GM23248 (cell line): ENCODE data around the gene SLC17A1. TPM values are rescaled to one million over a fixed set of nuclear protein-coding genes. Genes with fewer than 3 reads are reported as not detected.

Experiments used
- DNase-seq: peaks from one replicate; pipeline ENCODE4 v3.0.0-alpha.2; 2015
- H2AFZ ChIP-seq: fragments of 200-600 bp; sonication (generic); 2 replicates; pipeline ENCODE4 v1.6.1; 2016; ENCODE audit warnings: antibody characterized with exemption
- H3F3A ChIP-seq: fragments of 200-600 bp; sonication (generic); 2 replicates; pipeline ENCODE4 v1.6.1; 2016; ENCODE audit warnings: mild to moderate bottlenecking, antibody characterized with exemption, mixed run types; ENCODE audit not compliant: insufficient read depth
- H3K27ac ChIP-seq: fragments of 200-600 bp; sonication (generic); 2 replicates; pipeline ENCODE4 v1.5.1; 2016; ENCODE audit warnings: mild to moderate bottlenecking
- H3K27me3 ChIP-seq: fragments of 200-600 bp; sonication (generic); replicated peaks from 2 replicates; pipeline ENCODE4 v1.6.1; 2016; ENCODE audit warnings: mild to moderate bottlenecking; ENCODE audit not compliant: insufficient read depth
- H3K36me3 ChIP-seq: fragments of 200-600 bp; sonication (generic); 2 replicates; pipeline ENCODE4 v1.6.1; 2016; ENCODE audit warnings: low read depth, mild to moderate bottlenecking
- H3K4me1 ChIP-seq: fragments of 200-600 bp; sonication (generic); 2 replicates; pipeline ENCODE4 v1.6.1; 2016; ENCODE audit warnings: mild to moderate bottlenecking; ENCODE audit not compliant: insufficient read depth
- H3K4me2 ChIP-seq: fragments of 200-600 bp; sonication (generic); one replicate; pipeline ENCODE4 v1.6.1; 2016; ENCODE audit warnings: mild to moderate bottlenecking; ENCODE audit not compliant: unreplicated experiment
- H3K4me3 ChIP-seq: fragments of 200-600 bp; sonication (generic); 2 replicates; pipeline ENCODE4 v1.5.1; 2016; ENCODE audit warnings: mild to moderate bottlenecking
- H3K79me2 ChIP-seq: fragments of 200-600 bp; sonication (generic); 2 replicates; pipeline ENCODE4 v1.6.1; 2016; ENCODE audit warnings: mild to moderate bottlenecking; ENCODE audit not compliant: insufficient read depth
- H3K9ac ChIP-seq: fragments of 200-600 bp; sonication (generic); 2 replicates; pipeline ENCODE4 v1.6.1; 2016; ENCODE audit warnings: mild to moderate bottlenecking
- H3K9me2 ChIP-seq: fragments of 200-600 bp; sonication (generic); 2 replicates; pipeline ENCODE4 v1.6.1; 2016; ENCODE audit warnings: mixed run types, mild to moderate bottlenecking, moderate library complexity; ENCODE audit not compliant: insufficient read depth
- H3K9me3 ChIP-seq: fragments of 200-600 bp; sonication (generic); one replicate; pipeline ENCODE4 v1.6.1; 2017; ENCODE audit warnings: low read depth
- H4K20me1 ChIP-seq: fragments of 200-600 bp; sonication (generic); 2 replicates; pipeline ENCODE4 v1.6.0; 2016; ENCODE audit not compliant: insufficient read depth
- EZH2 ChIP-seq: fragments of 200-600 bp; sonication (generic); IDR thresholded peaks from 2 replicates; pipeline ENCODE4 v1.6.1; 2018; ENCODE audit warnings: antibody characterized with exemption, mild to moderate bottlenecking; ENCODE audit not compliant: insufficient read depth, poor library complexity, severe bottlenecking
- EZH2phosphoT487 ChIP-seq: fragments of 200-600 bp; sonication (generic); IDR thresholded peaks from 2 replicates; pipeline ENCODE4 v1.6.1; 2018; ENCODE audit warnings: antibody characterized with exemption, moderate library complexity, mild to moderate bottlenecking, low read depth; ENCODE audit not compliant: insufficient read depth
- whole genome bisulfite sequencing, 2 experiments: methylation state at CpG; one replicate each; pipeline ENCODE4 v1.1.6; 2015 to 2017; ENCODE audit warnings: low lambda C conversion rate in 2 of 2, low coverage in 1 of 2; ENCODE audit errors: missing lambda C conversion rate in 2 of 2; 5-methylcytosine and 5-hydroxymethylcytosine counted together
- in situ Hi-C: fragments of 300-500 bp; cut with MboI; formaldehyde crosslinking; loops from 2 replicates; pipeline ENCODE4 v1.15.0; 2020
- polyA plus RNA-seq: library from polyadenylated mRNA; unstranded; fragments of >200 nt; fragmentation: Nextera tagmentation; extraction: Ambion mirVana; gene quantifications from 2 replicates; pipeline ENCODE4 v1.2.1, GENCODE V29; 2016
- total RNA-seq: library from RNA; depleted of rRNA; stranded (reverse); fragments of >200 nt; shearing (Covaris generic); gene quantifications from 2 replicates; pipeline ENCODE4 v1.2.3, GENCODE V29; 2014

SLC17A1 gene
- total and polyA plus RNA-seq, 2 experiments from 2014 or later, result not detected

DNA sequence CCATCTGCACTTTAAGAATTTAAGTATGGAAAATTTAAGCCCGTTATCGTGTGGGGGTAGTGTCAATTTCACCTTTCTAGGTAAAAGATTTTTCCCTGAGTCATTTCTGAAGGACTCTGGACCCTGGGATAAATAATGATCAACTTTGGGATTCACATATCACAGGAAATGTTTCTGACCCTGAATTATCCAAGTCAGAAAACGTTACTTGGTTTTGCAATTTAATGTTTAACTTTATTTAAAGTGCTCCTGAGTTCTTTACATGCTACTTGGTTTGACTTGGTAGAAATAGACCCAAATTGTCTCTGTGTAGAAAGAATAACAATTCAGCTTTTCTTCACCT is 43.7 kb upstream of the SLC17A1 start:
- H3K27me3 ChIP-seq, result no peaks in the 10 kb centered on the region; the same call in 1 of the 2 replicates
- H3K4me3 ChIP-seq, result no peak overlapping the region
- DNase-seq, result no peak
- in situ Hi-C loops, result no loop called here
- H4K20me1 ChIP-seq, result no peaks in the 10 kb centered on the region
- H3K27ac ChIP-seq, result no peak overlapping the region
- H3K9me3 ChIP-seq, result no peaks in the 10 kb centered on the region
- H3K36me3 ChIP-seq, result no peaks in the 10 kb centered on the region
- no peak overlapping the region for H3K9ac ChIP-seq
- TF ChIP-seq EZH2, result no peak
- no peaks in the 10 kb centered on the region for H3K79me2 ChIP-seq
- no peak overlapping the region for H3K4me2 ChIP-seq
- H3K9me2 ChIP-seq, result no peaks in the 10 kb centered on the region
- H3F3A ChIP-seq, result no peaks in the 10 kb centered on the region
- no peak overlapping the region for H2AFZ ChIP-seq
- H3K4me1 ChIP-seq, result no peaks in the 10 kb centered on the region
- WGBS, 2 experiments, result 49 to 60% methylated on average over 3 of the region's 3 CpGs

DNA sequence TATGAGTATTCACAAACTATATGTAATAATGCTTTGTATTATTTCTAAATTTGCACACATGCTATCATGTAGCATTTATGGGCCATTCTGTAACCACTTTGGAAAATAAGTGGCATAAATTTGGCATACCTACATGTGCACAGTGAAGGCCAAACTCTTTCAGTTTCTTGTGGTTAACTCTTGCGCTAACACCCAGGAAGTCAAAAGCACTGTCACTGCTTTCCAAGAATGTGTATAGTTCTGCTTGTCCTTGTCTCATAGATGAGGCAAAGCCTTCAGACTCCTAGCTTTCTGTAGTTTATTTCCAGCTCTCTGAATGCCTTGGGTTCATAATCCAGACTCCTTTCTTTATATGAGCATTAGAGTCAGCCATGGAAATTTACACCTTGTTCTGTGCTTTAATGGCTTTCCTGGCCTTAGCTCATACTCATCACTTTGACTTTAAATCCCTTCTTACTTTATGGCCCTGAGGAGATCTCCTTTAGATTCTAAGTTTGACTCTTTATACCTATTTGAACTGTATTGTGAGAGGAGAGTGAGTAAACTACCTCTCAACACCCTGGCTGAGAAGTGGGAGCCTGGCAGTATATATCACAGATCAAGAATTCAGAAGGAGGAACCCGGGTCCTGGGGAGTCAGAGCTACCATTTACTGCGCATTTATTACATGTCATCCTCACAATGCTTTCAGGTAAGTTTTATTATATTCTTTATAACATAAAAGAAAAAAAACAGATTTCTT is 43.1 kb upstream of the SLC17A1 start:
- Histone ChIP-seq H3K4me1 (no peaks in the 10 kb centered on the region), H3K27me3 (no peaks in the 10 kb centered on the region; the same call in 1 of the 2 replicates), H3K9me2 (no peaks in the 10 kb centered on the region), H3K9me3 (no peaks in the 10 kb centered on the region), H3K36me3 (no peaks in the 10 kb centered on the region), H3K4me2 (no peak overlapping the region), H3K27ac (no peak overlapping the region), H4K20me1 (no peaks in the 10 kb centered on the region), H3K9ac (no peak overlapping the region), H3K79me2 (no peaks in the 10 kb centered on the region), H3F3A (no peaks in the 10 kb centered on the region), H2AFZ (no peak overlapping the region), H3K4me3 (no peak overlapping the region)
- 55 to 58% methylated on average over 3 of the region's 3 CpGs for WGBS, 2 experiments
- TF ChIP-seq EZH2 (no peak), EZH2phosphoT487 (no peak)
- in situ Hi-C loops, result no loop called here
- no peak for DNase-seq

DNA sequence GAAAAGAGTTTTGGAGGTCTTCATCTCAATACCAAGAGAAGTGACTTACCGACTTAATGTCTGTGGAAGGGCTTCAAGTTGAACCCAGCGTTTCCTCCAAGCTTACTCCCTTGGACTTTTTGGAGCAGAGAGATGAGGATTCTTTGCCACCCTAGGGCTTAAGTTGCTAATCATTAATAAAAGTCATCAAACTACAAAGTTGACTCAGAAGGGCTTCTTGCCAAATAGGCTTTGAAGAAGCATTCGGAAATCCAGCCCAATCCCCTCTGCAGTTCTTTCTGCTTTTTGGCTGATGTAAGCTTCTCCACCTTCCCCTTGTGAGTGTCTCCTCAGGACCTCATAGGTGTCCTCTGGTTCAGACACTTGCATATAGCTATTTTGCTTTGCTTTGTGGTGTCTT is 42.3 kb upstream of the SLC17A1 start, which contains the start of gene SLC17A3:
SLC17A3 (minus strand) TSS at position 126 of the 400 bp plus-strand sequence. CDS start 5,856 bp downstream, outside the sequence.
- Histone ChIP-seq H3K9me2 (no peaks in the 10 kb centered on the region), H3K4me3 (no peak within 1 kb of the TSS)

DNA sequence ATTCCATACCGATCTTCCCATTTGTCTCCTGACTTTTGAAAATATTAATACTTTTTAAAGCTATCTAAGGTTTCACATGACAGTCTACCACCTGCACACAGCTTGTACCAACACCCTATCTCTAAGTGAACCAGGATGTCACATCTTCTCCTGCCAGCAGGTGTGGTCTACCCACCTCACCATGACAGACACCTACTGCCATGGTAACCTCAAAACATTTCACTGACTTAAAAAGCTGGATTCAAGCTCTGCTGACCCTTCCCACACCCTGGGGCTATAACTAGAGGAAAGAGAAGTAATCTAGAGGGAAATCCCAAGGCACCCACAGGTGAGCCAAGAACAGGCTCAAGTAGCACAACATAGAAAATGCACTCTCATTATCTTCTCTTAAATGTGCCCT is 41.0 kb upstream of the SLC17A1 start:
- H3K4me3 ChIP-seq, result no peak overlapping the region
- no peaks in the 10 kb centered on the region for H3K79me2 ChIP-seq
- no peaks in the 10 kb centered on the region for H3K9me2 ChIP-seq
- no peaks in the 10 kb centered on the region for H3K36me3 ChIP-seq
- H4K20me1 ChIP-seq, result no peaks in the 10 kb centered on the region
- in situ Hi-C loops, result no loop called here
- H3K9ac ChIP-seq, result no peak overlapping the region
- H3K9me3 ChIP-seq, result no peaks in the 10 kb centered on the region
- no peak overlapping the region for H2AFZ ChIP-seq
- TF ChIP-seq EZH2phosphoT487 (no peak), EZH2 (no peak)
- H3F3A ChIP-seq, result no peaks in the 10 kb centered on the region
- no peak overlapping the region for H3K27ac ChIP-seq
- DNase-seq, result no peak
- no peaks in the 10 kb centered on the region; the same call in 1 of the 2 replicates for H3K27me3 ChIP-seq
- H3K4me1 ChIP-seq, result no peaks in the 10 kb centered on the region
- WGBS, 2 experiments, result 82 to 94% methylated on average over 1 of the region's 1 CpG
- H3K4me2 ChIP-seq, result no peak overlapping the region

More for the DNA sequence above, 42.3 kb upstream of the SLC17A1 start, which contains the start of gene SLC17A3:
- Histone ChIP-seq H3K4me1 (no peaks in the 10 kb centered on the region), H3K9ac (no peak within 1 kb of the TSS), H3F3A (no peaks in the 10 kb centered on the region), H2AFZ (no peak within 1 kb of the TSS), H3K27me3 (no peaks in the 10 kb centered on the region; the same call in 1 of the 2 replicates), H3K4me2 (no peak within 1 kb of the TSS), H3K36me3 (no peaks in the 10 kb centered on the region), H3K9me3 (no peaks in the 10 kb centered on the region), H4K20me1 (no peaks in the 10 kb centered on the region), H3K27ac (no peak within 1 kb of the TSS), H3K79me2 (no peaks in the 10 kb centered on the region)
- no peak for DNase-seq
- no peak for TF ChIP-seq EZH2phosphoT487
- TF ChIP-seq EZH2, result no peak
- 40 to 52% methylated on average over 3 of the region's 3 CpGs for WGBS, 2 experiments
- in situ Hi-C loops, result no loop called here

DNA sequence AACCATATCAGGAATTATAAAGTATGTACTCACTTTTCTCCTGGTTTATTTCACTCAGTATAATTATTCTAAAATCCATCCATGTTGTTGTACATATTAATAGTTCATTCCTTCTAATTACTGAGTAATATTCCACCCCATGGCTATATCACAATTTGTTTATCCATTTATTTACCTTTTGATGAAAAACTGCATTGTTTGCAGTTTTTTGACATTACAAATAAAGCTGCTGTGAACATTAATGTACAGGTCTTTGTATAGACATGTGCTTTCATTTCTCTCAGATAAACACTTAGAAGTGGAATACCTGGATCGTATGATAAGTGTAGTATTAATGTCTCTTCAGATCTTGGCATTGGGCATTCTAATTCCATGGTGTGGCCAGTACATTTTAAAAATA is 38.0 kb upstream of the SLC17A1 start:
- DNase-seq, result no peak
- peaks cover 4% of the 10 kb centered on the region; the same call in 1 of the 2 replicates for H3K27me3 ChIP-seq
- no peaks in the 10 kb centered on the region for H3K4me1 ChIP-seq
- H3K9ac ChIP-seq, result no peak overlapping the region
- in situ Hi-C loops, result no loop called here
- no peaks in the 10 kb centered on the region for H3F3A ChIP-seq
- H2AFZ ChIP-seq, result no peak overlapping the region
- H3K9me2 ChIP-seq, result no peaks in the 10 kb centered on the region
- H3K9me3 ChIP-seq, result no peaks in the 10 kb centered on the region
- no peak overlapping the region for H3K4me3 ChIP-seq
- no peaks in the 10 kb centered on the region for H4K20me1 ChIP-seq
- no peaks in the 10 kb centered on the region for H3K79me2 ChIP-seq
- H3K4me2 ChIP-seq, result no peak overlapping the region
- H3K27ac ChIP-seq, result no peak overlapping the region
- 0% methylated on average over 1 of the region's 1 CpG for whole genome bisulfite sequencing, 2 experiments
- TF ChIP-seq EZH2phosphoT487 (no peak), EZH2 (no peak)
- H3K36me3 ChIP-seq, result no peaks in the 10 kb centered on the region
